Measurements from ENCODE around the gene POLQ.
"Not testable (repeated sequence)": the region's sequence is repeated elsewhere in the genome, so short reads cannot be mapped to it uniquely, and the experiment has no call there.

The POLQ gene

GRCh38 chr3:121508389-121508788 lies 37.4 kb downstream of the POLQ start:
- no peak for DNase-seq

GRCh38 chr3:121505256-121505655 lies 40.5 kb downstream of the POLQ start:
- DNase-seq = no peak

GRCh38 chr3:121504618-121505017 lies 41.2 kb downstream of the POLQ start:
- no peak for DNase-seq

- DNase-seq = no peak
These were observed 49.0 kb downstream of the POLQ start for GRCh38 chr3:121496786-121497185.

GRCh38 chr3:121493431-121493830 lies 52.4 kb downstream of the POLQ start:
- DNase-seq = no peak

GRCh38 chr3:121491683-121492320 lies 54.0 kb downstream of the POLQ start:
- no peak for DNase-seq

GRCh38 chr3:121490161-121490560 lies 55.6 kb downstream of the POLQ start:
- no peak for DNase-seq

GRCh38 chr3:121488628-121489027 lies 57.2 kb downstream of the POLQ start:
- DNase-seq = no peak

GRCh38 chr3:121483290-121483689 lies 62.5 kb downstream of the POLQ start:
- no peak for DNase-seq

GRCh38 chr3:121482660-121483059 lies 63.1 kb downstream of the POLQ start:
- no peak for DNase-seq

- no peak for DNase-seq
These were observed 64.5 kb downstream of the POLQ start for GRCh38 chr3:121481106-121481880.

GRCh38 chr3:121477589-121477988 lies 68.2 kb downstream of the POLQ start:
- no peak for DNase-seq

- DNase-seq = no peak
These were observed 72.8 kb downstream of the POLQ start for GRCh38 chr3:121473001-121473400.

GRCh38 chr3:121467085-121467484 lies 78.7 kb downstream of the POLQ start:
- no peak for DNase-seq

GRCh38 chr3:121463745-121464144 lies 82.0 kb downstream of the POLQ start:
- no peak for DNase-seq

GRCh38 chr3:121462565-121462964 lies 83.2 kb downstream of the POLQ start:
- DNase-seq = no peak

- DNase-seq = not testable (repeated sequence)
These were observed 94.0 kb downstream of the POLQ start for GRCh38 chr3:121451752-121452151.

GRCh38 chr3:121443456-121443855 lies 102.3 kb downstream of the POLQ start:
- DNase-seq = no peak

GRCh38 chr3:121436641-121437040 lies 109.1 kb downstream of the POLQ start:
- DNase-seq = no peak

- DNase-seq = no peak
These were observed 109.7 kb downstream of the POLQ start for GRCh38 chr3:121436074-121436473.

- peak; percentile 90 for DNase-seq
These were observed 113.9 kb downstream of the POLQ start for GRCh38 chr3:121431726-121432517.

GRCh38 chr3:121430664-121431215 lies 115.0 kb downstream of the POLQ start:
- no peak for DNase-seq

- DNase-seq = no peak
These were observed 121.2 kb downstream of the POLQ start for GRCh38 chr3:121424549-121424948.

Data from OCI-M1 (cell line).